ENCODE results near the gene ETV1.

The ETV1 gene

DNA sequence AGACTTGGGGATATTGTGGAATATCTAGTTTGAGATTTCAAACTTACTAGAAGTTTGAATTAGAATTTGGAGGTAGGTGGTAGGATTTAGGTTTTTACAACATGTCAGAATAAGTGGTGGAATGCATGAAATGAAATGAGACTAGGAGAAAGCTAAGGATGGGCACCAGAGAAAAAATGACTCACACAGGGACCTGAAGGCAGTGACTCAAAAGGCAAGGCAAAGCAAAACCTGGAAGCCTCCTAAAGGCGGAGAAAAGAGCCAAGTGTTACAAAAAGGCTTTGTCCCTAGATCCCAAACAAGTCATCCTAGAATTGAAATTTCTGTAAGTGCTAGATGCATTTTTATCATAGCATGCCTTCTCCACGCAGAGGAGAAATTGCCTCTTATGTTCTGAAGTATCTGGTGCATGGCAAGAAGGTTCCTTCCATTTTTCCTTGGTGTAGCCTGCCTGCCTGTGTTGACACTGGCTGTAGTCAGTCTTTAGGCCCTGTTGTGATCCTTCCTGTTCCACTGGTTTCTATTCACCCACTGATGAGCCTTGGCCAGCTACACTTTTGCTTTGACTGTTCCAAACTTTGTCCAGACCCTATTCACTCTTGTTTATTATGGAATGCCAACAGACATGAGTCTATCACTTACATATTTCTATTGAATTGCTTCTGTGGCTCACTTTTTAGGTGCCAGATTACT is 109.3 kb downstream of the ETV1 start:
- no peak for DNase-seq (ENCODE audit: low spot score)

DNA sequence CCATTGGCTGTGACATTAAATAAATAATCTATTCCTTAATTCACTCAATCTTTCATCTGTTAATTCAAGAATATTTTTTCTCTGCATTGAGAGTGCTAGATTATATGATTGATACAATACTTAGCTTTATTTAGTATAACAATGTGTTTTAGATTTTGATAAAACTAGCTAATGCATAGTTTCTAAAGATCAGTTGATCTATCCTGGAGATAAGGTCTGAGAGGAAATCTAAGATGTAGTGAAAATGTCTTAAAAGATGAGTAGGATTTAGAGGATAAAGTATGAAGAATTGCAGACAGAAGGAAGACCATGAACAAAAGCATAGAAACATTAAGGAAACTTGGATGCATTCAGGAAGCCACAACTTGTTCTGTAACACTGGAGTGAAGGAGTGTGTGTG is 110.3 kb downstream of the ETV1 start:
- no peak for DNase-seq (ENCODE audit: low spot score)

GRCh38 chr7:13878154-13878553 is 111.3 kb downstream of the ETV1 start:
- DNase-seq (ENCODE audit: low spot score), result no peak

GRCh38 chr7:13875496-13876074 is 113.9 kb downstream of the ETV1 start:
- DNase-seq (ENCODE audit: low spot score), result no peak

GRCh38 chr7:13874783-13875182 is 114.7 kb downstream of the ETV1 start:
- DNase-seq (ENCODE audit: low spot score), result no peak

DNA sequence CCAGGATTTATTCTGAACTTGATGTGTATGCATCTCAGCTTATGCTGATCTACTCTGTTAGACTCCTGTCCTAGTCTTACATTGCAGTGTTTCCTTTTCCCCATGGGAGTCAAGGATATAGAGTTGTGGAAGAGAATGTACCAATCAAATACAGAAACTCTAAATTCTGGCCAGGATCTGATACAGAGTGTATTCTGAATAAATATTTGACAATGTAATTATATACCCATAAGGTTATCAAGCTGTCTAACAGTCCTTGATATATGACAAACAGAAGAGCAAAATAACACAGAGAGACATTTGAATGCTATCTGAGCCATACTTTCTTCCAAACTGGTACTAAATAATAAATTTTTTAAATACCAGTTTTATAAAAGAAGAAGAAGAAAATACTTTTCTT is 116.8 kb downstream of the ETV1 start:
- no peak for DNase-seq (ENCODE audit: low spot score)

GRCh38 chr7:13871008-13871407 is 118.5 kb downstream of the ETV1 start:
- no peak for DNase-seq (ENCODE audit: low spot score)

- DNase-seq (ENCODE audit: low spot score), result no peak
These were observed 128.7 kb downstream of the ETV1 start for GRCh38 chr7:13860734-13861133.

DNA sequence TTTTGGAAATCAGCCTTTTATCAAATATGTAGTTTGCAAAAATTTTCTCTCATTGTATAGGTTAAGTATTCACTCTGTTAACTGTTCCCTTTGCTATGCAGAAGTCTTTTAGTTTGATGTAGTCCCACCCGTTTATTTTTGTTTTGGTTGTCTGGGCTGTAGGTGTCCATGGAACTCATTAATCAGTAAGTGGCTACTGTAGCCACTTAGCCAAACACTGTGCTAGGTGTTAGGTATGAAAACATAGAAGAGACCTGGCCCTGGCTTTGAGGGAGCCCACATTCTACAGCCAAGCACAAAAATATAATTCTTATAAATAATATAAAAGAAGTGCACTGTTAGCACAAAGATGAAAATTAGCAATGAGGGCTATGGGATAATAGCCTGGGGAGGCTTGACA is 133.5 kb downstream of the ETV1 start:
- no peak for DNase-seq (ENCODE audit: low spot score)

GRCh38 chr7:13852281-13852968 is 137.0 kb downstream of the ETV1 start:
- peak; percentile 18 for DNase-seq (ENCODE audit: low spot score)

- DNase-seq (ENCODE audit: low spot score), result peak; percentile 2
These were observed 137.7 kb downstream of the ETV1 start for GRCh38 chr7:13851736-13852135.

DNA sequence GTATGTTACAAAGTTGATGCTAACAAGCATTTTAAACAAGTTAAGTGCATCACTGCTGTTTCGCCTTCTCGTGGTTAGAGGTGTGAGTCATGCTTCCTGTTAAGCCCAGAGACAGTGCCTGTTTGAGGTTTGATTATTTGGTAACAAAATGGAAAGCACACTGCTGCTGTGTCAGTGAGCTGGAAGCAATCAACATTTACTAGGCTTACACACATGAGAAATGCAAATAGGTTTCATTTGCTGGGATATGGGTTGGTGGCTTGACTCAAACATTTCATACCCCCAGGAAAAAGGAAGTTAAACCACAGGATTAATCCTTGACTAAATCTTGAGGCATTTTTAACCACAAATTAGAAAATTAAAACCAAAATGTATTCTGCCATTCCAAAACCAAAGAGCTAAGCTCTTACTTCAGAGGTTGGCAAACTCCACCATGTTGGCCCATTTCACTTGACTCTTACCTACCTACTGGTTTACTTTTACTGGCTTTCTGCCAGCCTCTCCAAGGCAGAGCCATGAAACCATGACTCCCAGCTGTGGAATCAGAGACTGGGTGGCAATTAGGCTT is 139.2 kb downstream of the ETV1 start:
- DNase-seq (ENCODE audit: low spot score), result no peak

DNA sequence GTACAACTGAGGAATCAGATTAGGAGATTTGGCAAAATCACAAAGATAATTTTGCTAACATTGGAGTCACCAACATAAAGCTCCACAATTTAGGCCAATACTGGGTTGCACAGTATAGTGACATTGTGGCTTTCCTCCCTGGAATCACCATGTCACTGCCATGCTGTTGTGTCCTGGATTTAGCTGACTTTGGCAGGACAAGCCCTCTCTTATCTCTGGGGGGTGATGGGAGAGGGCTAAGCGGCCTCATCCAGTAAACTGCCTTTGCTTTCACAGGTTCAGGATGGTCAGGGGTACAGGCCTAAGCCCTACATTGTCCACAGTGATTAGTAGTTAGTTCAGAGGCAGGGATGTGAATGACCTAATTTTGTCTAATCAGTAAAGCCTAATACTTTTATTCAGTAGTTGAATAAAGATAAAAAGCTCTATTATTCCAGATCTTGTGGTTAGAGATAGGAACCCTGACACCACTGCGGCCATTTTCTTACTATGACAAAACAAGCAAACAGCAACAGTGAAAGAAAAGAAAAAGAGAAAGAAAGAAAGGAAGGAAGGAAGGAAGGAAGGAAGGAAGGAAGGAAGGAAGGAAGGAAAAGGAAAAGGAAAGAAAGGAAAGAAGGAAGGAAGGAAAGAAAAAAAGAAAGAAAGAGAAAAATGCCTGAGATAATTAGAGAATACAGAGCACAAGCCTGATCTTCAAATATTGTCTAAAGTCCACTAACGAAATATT is 140.1 kb downstream of the ETV1 start:
- DNase-seq (ENCODE audit: low spot score), result no peak

DNA sequence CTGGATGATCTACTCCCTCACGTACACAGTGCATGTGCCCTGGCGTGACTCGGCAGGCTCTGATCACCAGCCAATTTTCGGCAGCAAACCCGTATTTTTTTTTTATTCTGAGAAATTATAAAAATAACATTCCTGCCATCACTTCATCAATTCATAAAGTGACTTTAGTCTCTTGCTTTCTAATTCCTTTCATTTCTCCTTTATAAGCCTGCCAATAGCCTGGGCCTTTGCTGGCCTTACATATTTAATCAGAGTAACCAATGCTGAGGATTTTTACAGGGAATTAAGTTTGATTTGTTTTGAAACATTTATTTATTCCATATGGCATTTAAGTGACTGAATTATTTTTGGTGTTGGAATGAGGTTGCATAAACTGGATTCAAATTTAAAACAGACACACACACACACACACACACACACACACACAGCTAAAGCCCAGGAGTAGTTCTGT is 140.8 kb downstream of the ETV1 start:
- DNase-seq (ENCODE audit: low spot score), result no peak

DNA sequence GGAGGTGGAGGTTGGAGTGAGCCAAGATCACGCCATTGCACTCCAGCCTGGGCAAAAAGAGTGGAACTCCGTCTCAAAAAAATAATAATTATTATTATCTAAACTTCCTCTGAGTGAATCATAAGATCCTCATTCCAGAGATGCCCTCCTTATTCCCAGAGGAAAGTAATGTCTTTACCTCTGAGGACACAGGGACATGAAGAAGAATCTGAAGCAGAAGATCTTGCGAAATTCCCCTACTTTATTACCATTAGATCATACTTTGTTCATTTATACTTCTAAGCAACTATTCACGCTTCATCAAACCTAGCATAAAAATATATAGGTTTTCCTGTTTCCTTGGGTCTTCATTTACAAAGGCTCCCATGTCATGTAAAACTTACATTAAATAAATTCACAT is 143.1 kb downstream of the ETV1 start:
- DNase-seq (ENCODE audit: low spot score), result no peak

DNA sequence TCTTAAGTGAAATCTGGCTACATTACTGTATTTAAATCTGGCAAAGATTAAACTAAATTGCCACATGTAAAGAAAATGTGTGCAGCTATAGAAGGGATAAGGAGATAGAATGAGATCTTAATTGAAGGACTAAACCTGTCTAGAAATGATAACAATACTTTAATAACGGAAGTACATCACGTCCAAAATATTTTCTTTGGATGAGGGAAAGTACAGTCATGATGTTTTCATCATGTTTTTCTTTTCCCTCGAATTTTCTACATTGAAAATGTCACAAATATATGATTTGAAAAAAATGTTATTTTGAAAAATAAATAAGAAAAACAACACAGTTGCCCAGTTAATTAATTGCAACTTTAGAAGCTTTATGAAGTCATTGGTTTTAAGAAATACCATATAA is 143.9 kb downstream of the ETV1 start:
- no peak for DNase-seq (ENCODE audit: low spot score)

- no peak for DNase-seq (ENCODE audit: low spot score)
These were observed 144.5 kb downstream of the ETV1 start for GRCh38 chr7:13844954-13845353.

DNA sequence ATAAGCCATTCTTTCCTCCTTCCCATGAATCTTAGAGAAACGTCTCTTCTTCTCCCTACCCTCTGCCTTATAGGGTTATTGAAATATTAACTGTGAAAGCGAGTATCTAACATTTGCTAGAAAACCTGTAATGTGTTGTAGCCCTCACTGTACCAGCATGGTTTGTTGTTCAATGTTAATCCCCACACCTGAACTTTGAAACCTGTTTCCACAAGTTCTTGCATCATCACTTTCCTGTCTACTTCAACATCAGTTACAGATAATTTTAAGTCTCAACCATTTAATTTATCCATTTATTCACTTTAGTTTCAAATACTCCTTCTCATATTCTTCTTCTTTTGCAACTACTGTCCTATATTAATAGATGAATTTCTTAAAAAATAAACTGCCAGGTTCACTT is 148.2 kb downstream of the ETV1 start:
- DNase-seq (ENCODE audit: low spot score), result no peak

Measured in pons (tissue), 1 donor.